Thoracic aorta (tissue), 2 donors: ENCODE data around the gene SNAP47. TPM values are rescaled to one million over a fixed set of nuclear protein-coding genes. Genes with fewer than 3 reads are reported as not detected.
A peak's percentile ranks its signal among the peaks of the same experiment; 100 is the strongest.

Experiments
- ATAC-seq: fragments of 150-250 bp; one replicate; pipeline ENCODE4 v1.8.0; 2017; ENCODE audit warnings: low read depth; ENCODE audit not compliant: insufficient number of reproducible peaks, low FRiP score
- DNase-seq: peaks from one replicate; pipeline ENCODE4 v3.0.0-alpha.2; 2020; ENCODE audit warnings: low spot score
- H3K27ac ChIP-seq, 2 donors: fragments of 200-600 bp; sonication (generic); 1 replicate in 1 of 2; 2 replicates in 1 of 2; pipeline ENCODE4 v1.5.1; 2016; ENCODE audit warnings: mild to moderate bottlenecking in 2 of 2, moderate library complexity in 2 of 2
- H3K27me3 ChIP-seq: fragments of 200-600 bp; sonication (generic); replicated peaks from 2 replicates; pipeline ENCODE4 v1.6.0; 2016; ENCODE audit warnings: mild to moderate bottlenecking; ENCODE audit not compliant: insufficient read depth
- H3K36me3 ChIP-seq: fragments of 200-600 bp; sonication (generic); one replicate; pipeline ENCODE4 v1.5.1; 2016
- H3K4me1 ChIP-seq, 2 donors: fragments of 200-600 bp; sonication (generic); 1 replicate in 1 of 2; 2 replicates in 1 of 2; pipeline versions ENCODE4 v1.5.1 to v1.6.0; 2016; ENCODE audit warnings: low read depth in 2 of 2, mild to moderate bottlenecking in 1 of 2; ENCODE audit not compliant: control insufficient read depth in 1 of 2
- H3K4me3 ChIP-seq: fragments of 200-600 bp; sonication (generic); 2 replicates; pipeline ENCODE4 v1.5.1; 2016; ENCODE audit warnings: mild to moderate bottlenecking
- H3K9me3 ChIP-seq: fragments of 200-600 bp; sonication (generic); 2 replicates; pipeline ENCODE4 v1.5.1; 2016
- CTCF ChIP-seq: fragments of 200-600 bp; sonication (generic); IDR thresholded peaks from one replicate; pipeline ENCODE4 v1.5.1; 2019; ENCODE audit warnings: antibody characterized with exemption
- total RNA-seq, 2 donors: library from RNA; depleted of rRNA; stranded (reverse); fragments of >200 nt; gene quantifications; one replicate each; pipeline versions ENCODE4 v1.1.0 to v1.2.3, GENCODE V29; 2016

SNAP47 gene
- total RNA-seq, 2 donors from 2014 or later: 26.3 to 42.4 TPM

GRCh38 chr1:227771771-227772170, 36.5 kb downstream of the SNAP47 start:
- DNase-seq: no peak
- Histone ChIP-seq H3K27me3 (no peaks in the 10 kb centered on the region), H3K4me1 (peaks cover 0 to 17% of the 10 kb centered on the region in 2 donors), H3K36me3 (peaks cover 20% of the 10 kb centered on the region), H3K27ac (no peak overlapping the region), H3K9me3 (no peaks in the 10 kb centered on the region), H3K4me3 (no peak overlapping the region)
- no peak for ATAC-seq
- no peak for TF ChIP-seq CTCF

GRCh38 chr1:227773558-227773957, 38.3 kb downstream of the SNAP47 start:
- DNase-seq: no peak
- no peak for ATAC-seq
- H3K36me3 ChIP-seq: peaks cover 7% of the 10 kb centered on the region

GRCh38 chr1:227774051-227774731, 39.0 kb downstream of the SNAP47 start:
- ATAC-seq: no peak
- no peaks in the 10 kb centered on the region for H3K27me3 ChIP-seq
- no peak overlapping the region for H3K4me3 ChIP-seq
- no peaks in the 10 kb centered on the region for H3K9me3 ChIP-seq
- DNase-seq: no peak
- peaks cover 0 to 17% of the 10 kb centered on the region in 2 donors for H3K4me1 ChIP-seq
- no peak for TF ChIP-seq CTCF
- H3K27ac ChIP-seq: no peak overlapping the region
- H3K36me3 ChIP-seq: peaks cover 3% of the 10 kb centered on the region

More at GRCh38 chr1:227773558-227773957, 38.3 kb downstream of the SNAP47 start:
- Histone ChIP-seq H3K4me3 (no peak overlapping the region), H3K27me3 (no peaks in the 10 kb centered on the region), H3K27ac (no peak overlapping the region), H3K9me3 (no peaks in the 10 kb centered on the region), H3K4me1 (peaks cover 0 to 17% of the 10 kb centered on the region in 2 donors)
- TF ChIP-seq CTCF: no peak

GRCh38 chr1:227774821-227775661, 39.8 kb downstream of the SNAP47 start:
- TF ChIP-seq CTCF: no peak
- Histone ChIP-seq H3K9me3 (no peaks in the 10 kb centered on the region), H3K27me3 (no peaks in the 10 kb centered on the region), H3K4me3 (peak overlapping the region; percentile 34), H3K36me3 (peaks cover 3% of the 10 kb centered on the region), H3K4me1 (peaks cover 0 to 17% of the 10 kb centered on the region in 2 donors), H3K27ac (no peak overlapping the region)
- ATAC-seq (no peak), DNase-seq (no peak)

GRCh38 chr1:227775841-227776240, 40.6 kb downstream of the SNAP47 start:
- Histone ChIP-seq H3K36me3 (no peaks in the 10 kb centered on the region), H3K4me3 (no peak overlapping the region), H3K27me3 (no peaks in the 10 kb centered on the region), H3K27ac (no peak overlapping the region), H3K4me1 (peaks cover 0 to 17% of the 10 kb centered on the region in 2 donors), H3K9me3 (no peaks in the 10 kb centered on the region)
- ATAC-seq: no peak
- TF ChIP-seq CTCF: no peak
- DNase-seq: no peak
